ENCODE results near the gene TNS3.
"Not testable (repeated sequence)": the region's sequence is repeated elsewhere in the genome, so short reads cannot be mapped to it uniquely, and the experiment has no call there.

TNS3 gene

DNA sequence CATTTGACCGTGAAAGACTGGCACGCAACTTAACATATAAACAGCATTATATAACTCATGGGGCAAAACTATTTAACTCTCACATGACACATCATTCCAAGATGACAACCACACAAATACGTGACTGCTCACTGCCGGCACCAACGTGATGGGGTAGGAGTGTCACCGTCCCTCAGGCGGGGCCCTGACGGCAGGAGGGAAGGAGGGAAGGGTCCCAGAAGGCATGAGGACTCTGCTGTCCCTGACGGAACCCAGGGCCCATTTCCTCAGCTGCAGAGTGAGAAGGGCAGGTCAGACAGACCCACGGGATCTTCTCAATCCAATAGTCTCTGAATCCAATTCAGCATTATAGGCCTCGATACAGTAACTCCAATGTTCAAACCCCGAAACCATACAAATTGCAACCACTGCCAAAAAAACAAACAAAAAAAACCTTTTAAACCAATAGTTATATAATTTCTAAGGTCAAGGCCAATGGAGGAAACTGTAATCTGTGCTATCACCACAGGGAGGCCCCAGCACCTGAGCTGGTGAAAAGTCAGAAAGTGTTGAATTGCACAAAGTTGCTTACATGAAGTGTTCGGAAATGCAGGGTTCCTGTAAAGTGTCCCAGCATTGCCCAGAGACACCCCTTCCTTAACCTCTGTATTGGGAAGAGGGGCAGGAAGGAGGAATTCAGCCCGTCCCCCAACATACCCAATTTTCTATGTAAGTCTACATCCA lies 137.4 kb downstream of the TNS3 start:
- no peak for DNase-seq

GRCh38 chr7:47443049-47443448 lies 138.9 kb downstream of the TNS3 start:
- DNase-seq, result no peak

- no peak for DNase-seq
These were observed 139.4 kb downstream of the TNS3 start for GRCh38 chr7:47442605-47442865.

DNA sequence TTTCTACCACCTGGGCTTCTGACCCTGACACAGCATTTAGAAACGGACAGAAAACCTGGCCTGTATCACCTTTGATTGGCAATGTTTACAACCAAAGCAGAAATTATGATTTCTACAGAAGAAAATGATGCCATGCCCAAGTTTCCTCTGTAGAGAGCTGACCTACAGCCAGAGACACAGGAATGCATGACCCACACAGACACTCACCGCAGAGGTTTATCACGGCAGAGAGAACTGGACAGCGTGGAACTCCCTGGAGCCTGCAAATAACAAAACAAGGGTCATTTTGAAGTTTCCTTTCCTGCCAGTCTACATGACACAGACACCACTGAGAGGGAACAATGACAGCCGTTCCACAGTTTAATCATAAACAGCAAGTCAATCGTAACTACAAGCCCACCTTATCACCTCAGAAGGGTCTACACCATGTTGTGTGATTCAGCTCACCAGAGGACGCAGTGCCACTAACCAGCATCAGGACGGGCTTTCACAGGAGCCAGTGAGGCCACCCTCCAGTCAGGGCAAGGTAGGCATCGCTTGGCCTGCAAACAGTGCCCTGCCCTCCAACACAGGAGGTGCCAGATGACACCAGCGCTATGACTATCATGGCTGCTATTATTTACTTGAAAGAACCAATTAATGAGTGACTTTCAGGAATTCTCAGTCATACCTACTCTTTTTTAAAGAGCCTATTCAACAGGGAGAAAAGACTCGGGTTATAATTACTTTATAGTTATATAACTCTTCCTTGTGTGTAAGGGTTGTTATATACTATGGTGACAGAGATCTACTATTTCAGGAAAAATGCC lies 139.9 kb downstream of the TNS3 start:
- DNase-seq, result no peak

- DNase-seq, result not testable (repeated sequence)
These were observed 140.9 kb downstream of the TNS3 start for GRCh38 chr7:47441048-47441447.

DNA sequence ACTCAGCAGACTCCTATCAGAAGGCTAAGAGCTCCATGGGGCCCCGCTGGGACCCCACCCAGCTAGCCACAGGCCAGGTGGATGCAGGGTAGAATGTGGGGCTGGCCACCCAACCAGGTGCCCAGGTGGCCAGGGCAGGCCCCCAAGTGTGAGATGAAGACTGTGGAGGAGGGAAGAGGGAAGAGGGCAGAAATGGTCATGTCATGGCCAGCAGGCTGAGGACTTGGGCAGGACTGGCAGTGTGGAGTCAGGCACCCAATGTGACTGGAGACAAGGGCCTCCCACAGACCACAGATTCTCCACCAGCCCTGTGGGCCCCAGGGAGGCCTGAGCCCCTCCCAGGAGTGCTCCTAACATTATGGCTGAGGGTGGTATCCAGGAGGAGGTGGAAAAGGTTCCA lies 141.6 kb downstream of the TNS3 start:
- DNase-seq, result no peak

GRCh38 chr7:47439181-47439667 lies 142.7 kb downstream of the TNS3 start:
- no peak for DNase-seq

DNA sequence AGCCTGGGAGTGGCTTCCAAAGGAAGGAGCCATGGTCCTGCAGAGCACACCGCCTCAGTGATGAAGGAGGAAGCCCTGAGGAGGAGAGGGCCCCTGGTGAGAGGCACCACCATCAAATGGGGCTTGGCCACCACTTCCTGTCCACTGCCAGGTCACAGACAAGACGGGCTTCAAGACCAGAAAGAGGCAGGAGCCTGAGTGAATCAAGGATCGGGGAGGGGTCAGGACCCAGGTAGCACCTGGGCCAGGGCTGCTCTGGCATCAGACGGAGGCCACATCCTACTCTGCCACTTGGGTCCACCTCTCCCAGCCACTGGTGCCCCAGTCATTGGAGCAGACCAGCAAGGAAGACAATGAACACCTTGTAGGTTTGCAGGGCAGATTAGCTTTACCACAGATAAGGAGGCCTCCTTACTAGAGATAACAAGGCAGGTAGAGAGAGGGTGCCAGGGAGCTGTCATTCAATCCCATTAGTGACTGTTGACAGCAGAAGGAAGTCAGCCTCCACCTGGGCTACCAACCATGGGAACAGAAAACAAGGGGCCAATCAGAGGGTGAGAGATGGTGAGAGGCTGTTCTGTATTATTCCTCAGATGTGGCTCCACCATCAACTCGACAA lies 143.4 kb downstream of the TNS3 start:
- DNase-seq, result no peak

- DNase-seq, result no peak
These were observed 146.0 kb downstream of the TNS3 start for GRCh38 chr7:47435889-47436312.

GRCh38 chr7:47433564-47433895 lies 148.4 kb downstream of the TNS3 start:
- DNase-seq, result no peak

DNA sequence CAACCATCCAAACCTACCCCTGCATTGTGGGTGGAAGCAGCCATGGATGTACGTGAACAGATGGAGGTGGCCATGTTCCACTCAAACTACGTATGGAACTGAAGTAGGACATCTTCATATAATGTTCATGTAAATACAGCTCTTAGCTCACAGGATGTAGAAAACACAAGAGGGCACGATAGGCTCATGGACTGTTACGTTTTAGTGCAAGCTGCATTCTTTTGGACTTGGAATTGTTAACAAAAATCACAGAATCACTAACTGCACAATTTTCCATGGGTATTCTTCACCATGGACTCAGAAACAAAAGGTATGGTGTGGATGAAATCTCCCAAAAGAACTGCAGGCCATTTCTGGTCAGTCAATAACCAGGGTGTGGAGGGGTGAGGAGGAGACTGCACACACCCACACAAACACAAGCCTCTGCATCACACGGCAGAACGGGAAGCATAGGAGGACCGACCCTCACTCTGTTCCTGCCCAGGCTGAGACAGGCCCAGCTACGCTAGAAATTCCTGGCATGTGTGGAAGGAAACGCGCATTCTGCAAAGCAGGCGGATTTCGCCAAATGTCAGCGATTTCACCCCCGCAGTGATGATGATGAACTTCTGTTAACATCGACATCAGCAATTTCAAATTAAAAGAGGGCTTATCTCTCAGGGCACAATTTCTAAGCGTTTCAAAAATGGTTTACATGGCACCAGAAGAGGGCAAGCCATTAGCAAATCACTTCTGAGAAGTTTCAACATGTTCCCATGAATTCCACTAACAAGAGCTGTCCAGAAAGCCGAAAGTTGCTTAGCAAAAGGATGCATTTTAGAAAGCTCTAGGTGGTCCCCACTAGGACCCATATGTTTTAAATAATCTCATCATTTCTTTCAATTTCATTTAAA lies 149.0 kb downstream of the TNS3 start:
- no peak for DNase-seq

DNA sequence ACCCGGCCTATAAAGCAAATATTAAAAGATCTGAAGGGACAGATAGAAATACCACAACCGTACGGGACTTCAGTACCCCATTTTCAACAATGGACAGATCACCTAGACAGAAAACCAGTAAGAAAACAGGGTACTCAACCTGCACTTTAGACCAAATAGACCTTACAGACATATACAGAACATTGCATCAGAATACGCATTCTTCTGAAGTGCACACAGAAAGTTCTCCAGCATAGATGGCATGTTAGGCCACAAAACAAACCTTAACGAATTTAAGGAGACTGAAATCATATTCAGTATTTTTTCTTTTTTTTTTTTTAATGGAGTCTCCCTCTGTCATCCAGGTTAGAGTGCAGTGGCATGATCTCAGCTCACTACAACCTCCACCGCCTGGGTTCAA lies 151.5 kb downstream of the TNS3 start:
- DNase-seq, result no peak

- no peak for DNase-seq
These were observed 153.0 kb downstream of the TNS3 start for GRCh38 chr7:47428768-47429472.

DNA sequence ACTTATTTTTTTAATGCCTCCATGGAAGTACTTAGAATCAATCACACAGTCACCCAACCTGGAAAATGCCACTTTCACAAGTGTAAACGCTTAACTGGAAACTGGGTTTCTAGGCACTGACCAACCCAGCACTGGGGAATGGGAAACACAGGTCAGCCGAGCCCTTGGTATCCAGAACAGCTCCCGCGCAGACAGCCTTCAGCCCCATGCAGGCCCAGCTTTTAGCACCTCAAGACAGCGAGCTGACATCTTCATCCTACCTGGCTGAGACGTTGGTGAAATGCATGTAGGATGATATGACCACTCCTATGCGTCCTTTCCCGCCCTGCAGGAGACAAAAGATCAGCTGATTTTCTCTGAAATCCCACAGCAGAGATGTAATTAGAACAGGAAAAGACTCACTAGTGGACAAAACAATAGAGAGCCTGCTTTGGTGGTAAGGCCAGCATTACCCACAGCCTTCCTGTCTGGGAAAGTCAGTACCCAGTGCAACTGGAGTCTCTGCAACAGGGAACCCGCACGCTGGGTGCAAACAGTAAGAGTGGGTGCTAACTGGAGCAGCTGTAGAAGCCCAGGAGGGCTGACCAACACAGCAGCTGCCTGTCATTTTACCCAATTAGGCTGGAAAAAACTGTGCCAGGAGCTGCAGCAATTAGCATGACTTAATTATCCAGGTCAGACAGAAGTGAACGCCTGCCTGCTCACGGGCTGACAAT lies 153.7 kb downstream of the TNS3 start:
- DNase-seq, result no peak

DNA sequence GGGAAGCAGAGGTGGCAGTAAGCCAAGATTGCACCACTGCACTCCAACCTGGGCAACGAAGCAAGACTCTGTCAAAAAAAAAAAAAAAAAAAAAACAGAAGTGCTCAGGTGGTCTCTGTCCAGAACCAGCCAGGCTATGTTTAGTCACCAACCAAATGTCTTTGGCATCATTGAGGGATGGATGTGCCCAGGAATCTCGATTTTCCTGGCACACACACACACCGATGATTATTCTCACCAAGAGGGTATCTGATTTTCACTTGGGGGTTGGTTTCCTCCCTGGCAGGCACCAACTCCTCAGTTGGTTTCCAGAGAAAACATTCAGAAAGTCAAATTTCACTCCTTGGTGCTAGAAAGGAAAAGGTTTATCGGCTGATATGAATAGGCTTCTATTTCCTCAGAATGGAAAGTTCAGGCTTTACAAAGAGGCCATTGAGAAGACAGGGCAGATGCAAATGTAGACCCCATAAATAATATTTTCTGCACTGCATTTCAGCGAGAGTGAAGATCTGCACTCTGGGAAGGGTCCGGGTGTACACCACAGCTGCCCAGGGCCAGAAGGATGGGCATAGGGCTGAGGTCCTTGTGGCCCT lies 154.8 kb downstream of the TNS3 start:
- DNase-seq, result no peak

GRCh38 chr7:47424523-47424922 lies 157.4 kb downstream of the TNS3 start:
- no peak for DNase-seq

DNA sequence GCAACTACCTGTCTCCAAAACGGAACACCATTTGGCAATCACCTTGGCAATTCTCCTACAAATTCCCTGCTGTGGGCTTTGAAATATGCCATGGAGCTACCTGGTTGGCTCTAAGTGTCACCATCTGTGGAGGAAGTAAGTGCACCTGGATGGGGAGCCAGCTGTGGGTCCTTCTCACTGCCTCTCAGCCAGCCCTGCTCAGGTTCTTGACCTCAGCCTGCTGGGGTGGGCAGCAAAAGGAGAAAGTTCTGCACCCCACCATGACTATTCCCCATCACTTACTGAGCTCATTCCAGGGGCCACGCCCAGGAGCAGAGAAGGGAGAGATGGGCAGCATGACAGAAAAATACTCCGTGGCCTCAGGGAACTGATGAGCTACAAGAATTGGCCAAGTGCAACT lies 158.7 kb downstream of the TNS3 start:
- DNase-seq, result no peak

DNA sequence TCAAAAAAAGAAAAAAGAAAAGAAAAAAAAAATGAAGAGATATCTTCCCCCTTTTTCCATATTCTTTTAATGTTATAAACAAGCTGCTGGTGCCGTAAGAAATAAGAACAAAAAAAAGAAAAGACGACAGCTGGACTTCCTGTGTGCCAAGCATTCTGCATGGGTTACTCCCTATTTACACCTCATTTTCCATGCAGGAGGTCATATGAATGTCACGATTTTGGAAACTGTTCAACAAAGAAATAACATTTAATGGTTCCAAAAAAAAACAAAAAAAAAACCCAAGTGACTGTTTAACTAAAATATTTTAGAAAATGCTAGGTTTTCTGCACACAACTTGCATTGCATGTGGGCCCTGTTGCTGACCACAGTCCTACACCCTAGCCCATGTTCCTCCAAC lies 159.3 kb downstream of the TNS3 start:
- no peak for DNase-seq

- no peak for DNase-seq
These were observed 160.5 kb downstream of the TNS3 start for GRCh38 chr7:47421456-47421855.

- DNase-seq, result no peak
These were observed 161.7 kb downstream of the TNS3 start for GRCh38 chr7:47420122-47420780.

- DNase-seq, result no peak
These were observed 162.4 kb downstream of the TNS3 start for GRCh38 chr7:47419471-47419870.
